Measurements from ENCODE around the gene MXI1.

MXI1 gene

GRCh38 chr10:110229155-110229554 is 21.8 kb downstream of the MXI1 start:
- H3K4me3 ChIP-seq (ENCODE audit: severe bottlenecking) = no peak overlapping the region
- DNase-seq (ENCODE audit: low spot score) (no peak), ATAC-seq (ENCODE audit: low read depth) (no peak)
- H3K27me3 ChIP-seq (ENCODE audit: insufficient read depth, poor library complexity, severe bottlenecking) = no peaks in the 10 kb centered on the region
- H3K4me1 ChIP-seq (ENCODE audit: insufficient read depth, poor library complexity, severe bottlenecking) = no peaks in the 10 kb centered on the region
- no peaks in the 10 kb centered on the region for H3K9me3 ChIP-seq (ENCODE audit: severe bottlenecking)
- no peaks in the 10 kb centered on the region; the same call in 1 of the 2 replicates for H3K36me3 ChIP-seq (ENCODE audit: low read depth)
- TF ChIP-seq CTCF (IDR thresholded peaks at IDR 0.05; ENCODE audit: poor library complexity, severe bottlenecking) = no peak
- no peak overlapping the region for H3K27ac ChIP-seq (ENCODE audit: poor library complexity, severe bottlenecking)

- Histone ChIP-seq H3K9me3 (ENCODE audit: severe bottlenecking) (no peaks in the 10 kb centered on the region), H3K27ac (ENCODE audit: poor library complexity, severe bottlenecking) (no peak overlapping the region), H3K36me3 (ENCODE audit: low read depth) (no peaks in the 10 kb centered on the region; the same call in 1 of the 2 replicates), H3K4me3 (ENCODE audit: severe bottlenecking) (no peak overlapping the region), H3K4me1 (ENCODE audit: insufficient read depth, poor library complexity, severe bottlenecking) (no peaks in the 10 kb centered on the region), H3K27me3 (ENCODE audit: insufficient read depth, poor library complexity, severe bottlenecking) (no peaks in the 10 kb centered on the region)
- DNase-seq (ENCODE audit: low spot score) (no peak), ATAC-seq (ENCODE audit: low read depth) (no peak)
- TF ChIP-seq CTCF (IDR thresholded peaks at IDR 0.05; ENCODE audit: poor library complexity, severe bottlenecking) = no peak
Measured at GRCh38 chr10:110233846-110234245, 26.4 kb downstream of the MXI1 start.

GRCh38 chr10:110237894-110238480 is 30.6 kb downstream of the MXI1 start:
- DNase-seq (ENCODE audit: low spot score) (no peak), ATAC-seq (ENCODE audit: low read depth) (no peak)
- Histone ChIP-seq H3K27me3 (ENCODE audit: insufficient read depth, poor library complexity, severe bottlenecking) (no peaks in the 10 kb centered on the region), H3K4me3 (ENCODE audit: severe bottlenecking) (no peak overlapping the region), H3K36me3 (ENCODE audit: low read depth) (0 out of 2 replicates have a peak, but pooled peaks cover 5% of the 10 kb centered on the region), H3K27ac (ENCODE audit: poor library complexity, severe bottlenecking) (no peak overlapping the region), H3K4me1 (ENCODE audit: insufficient read depth, poor library complexity, severe bottlenecking) (no peaks in the 10 kb centered on the region), H3K9me3 (ENCODE audit: severe bottlenecking) (no peaks in the 10 kb centered on the region)
- no peak for TF ChIP-seq CTCF (IDR thresholded peaks at IDR 0.05; ENCODE audit: poor library complexity, severe bottlenecking)

- Histone ChIP-seq H3K36me3 (ENCODE audit: low read depth) (0 out of 2 replicates have a peak, but pooled peaks cover 5% of the 10 kb centered on the region), H3K4me1 (ENCODE audit: insufficient read depth, poor library complexity, severe bottlenecking) (no peaks in the 10 kb centered on the region), H3K9me3 (ENCODE audit: severe bottlenecking) (no peaks in the 10 kb centered on the region), H3K27ac (ENCODE audit: poor library complexity, severe bottlenecking) (no peak overlapping the region), H3K4me3 (ENCODE audit: severe bottlenecking) (no peak overlapping the region), H3K27me3 (ENCODE audit: insufficient read depth, poor library complexity, severe bottlenecking) (no peaks in the 10 kb centered on the region)
- ATAC-seq (ENCODE audit: low read depth) = no peak
- no peak for DNase-seq (ENCODE audit: low spot score)
- TF ChIP-seq CTCF (IDR thresholded peaks at IDR 0.05; ENCODE audit: poor library complexity, severe bottlenecking) = no peak
Measured at GRCh38 chr10:110239892-110240291, 32.5 kb downstream of the MXI1 start.

- Histone ChIP-seq H3K27me3 (ENCODE audit: insufficient read depth, poor library complexity, severe bottlenecking) (no peaks in the 10 kb centered on the region), H3K4me1 (ENCODE audit: insufficient read depth, poor library complexity, severe bottlenecking) (no peaks in the 10 kb centered on the region), H3K36me3 (ENCODE audit: low read depth) (0 out of 2 replicates have a peak, but pooled peaks cover 5% of the 10 kb centered on the region), H3K9me3 (ENCODE audit: severe bottlenecking) (no peaks in the 10 kb centered on the region), H3K27ac (ENCODE audit: poor library complexity, severe bottlenecking) (no peak overlapping the region), H3K4me3 (ENCODE audit: severe bottlenecking) (no peak overlapping the region)
- no peak for TF ChIP-seq CTCF (IDR thresholded peaks at IDR 0.05; ENCODE audit: poor library complexity, severe bottlenecking)
- DNase-seq (ENCODE audit: low spot score) = no peak
- ATAC-seq (ENCODE audit: low read depth) = no peak
Measured at GRCh38 chr10:110241407-110241806, 34.0 kb downstream of the MXI1 start.

Data from RWPE2 (cell line).